GM12801 (cell line): ENCODE measurements around the gene DAD1.

Source experiments
- CTCF ChIP-seq: IDR thresholded peaks from one replicate; pipeline ENCODE4 v1.5.1; 2011; ENCODE audit warnings: control low read depth; ENCODE audit not compliant: insufficient read length; ENCODE audit errors: extremely low read depth

The DAD1 gene

GRCh38 chr14:22597771-22598098, 8.7 kb upstream of the DAD1 start:
- no peak for TF ChIP-seq CTCF

- TF ChIP-seq CTCF, result no peak
Observed at GRCh38 chr14:22597265-22597664, 8.2 kb upstream of the DAD1 start.

GRCh38 chr14:22596354-22596879, 7.4 kb upstream of the DAD1 start:
- no peak for TF ChIP-seq CTCF

- no peak for TF ChIP-seq CTCF
Observed at GRCh38 chr14:22594156-22594716, 5.2 kb upstream of the DAD1 start.

GRCh38 chr14:22593601-22594000, 4.6 kb upstream of the DAD1 start:
- no peak for TF ChIP-seq CTCF

- no peak for TF ChIP-seq CTCF
Observed at GRCh38 chr14:22593189-22593588, 4.2 kb upstream of the DAD1 start.

- no peak for TF ChIP-seq CTCF
Observed at GRCh38 chr14:22588526-22589095, 413 bp downstream of the DAD1 start.
